PC-3 (cell line): ENCODE results near the gene AFDN.

Source experiments
- EZH2phosphoT487 ChIP-seq: fragments of 300-600 bp; sonication (generic); IDR thresholded peaks from 2 replicates; pipeline ENCODE4 v1.6.1; 2018; ENCODE audit warnings: mild to moderate bottlenecking, antibody characterized with exemption, low read length, borderline replicate concordance
- TF ChIP-seq, protein P1 (sequence below): fragments of 300-600 bp; sonication (generic); conservative IDR thresholded peaks from 2 replicates; pipeline ENCODE4 v1.5.1; 2017; ENCODE audit warnings: antibody characterized with exemption, low read depth, mild to moderate bottlenecking, low read length

GRCh38 chr6:167806061-167806700 lies 20.5 kb upstream of the AFDN start:
- TF ChIP-seq, protein P1, sequence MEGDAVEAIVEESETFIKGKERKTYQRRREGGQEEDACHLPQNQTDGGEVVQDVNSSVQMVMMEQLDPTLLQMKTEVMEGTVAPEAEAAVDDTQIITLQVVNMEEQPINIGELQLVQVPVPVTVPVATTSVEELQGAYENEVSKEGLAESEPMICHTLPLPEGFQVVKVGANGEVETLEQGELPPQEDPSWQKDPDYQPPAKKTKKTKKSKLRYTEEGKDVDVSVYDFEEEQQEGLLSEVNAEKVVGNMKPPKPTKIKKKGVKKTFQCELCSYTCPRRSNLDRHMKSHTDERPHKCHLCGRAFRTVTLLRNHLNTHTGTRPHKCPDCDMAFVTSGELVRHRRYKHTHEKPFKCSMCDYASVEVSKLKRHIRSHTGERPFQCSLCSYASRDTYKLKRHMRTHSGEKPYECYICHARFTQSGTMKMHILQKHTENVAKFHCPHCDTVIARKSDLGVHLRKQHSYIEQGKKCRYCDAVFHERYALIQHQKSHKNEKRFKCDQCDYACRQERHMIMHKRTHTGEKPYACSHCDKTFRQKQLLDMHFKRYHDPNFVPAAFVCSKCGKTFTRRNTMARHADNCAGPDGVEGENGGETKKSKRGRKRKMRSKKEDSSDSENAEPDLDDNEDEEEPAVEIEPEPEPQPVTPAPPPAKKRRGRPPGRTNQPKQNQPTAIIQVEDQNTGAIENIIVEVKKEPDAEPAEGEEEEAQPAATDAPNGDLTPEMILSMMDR, result no peak
- TF ChIP-seq EZH2phosphoT487, result no peak
